Gastroesophageal sphincter (tissue), 3 donors: Measurements from ENCODE around the gene PSMB8.

Source experiments
- EP300 ChIP-seq: sonication (generic); formaldehyde crosslinking; IDR thresholded peaks from one replicate; pipeline ENCODE4 v1.6.1; 2017; ENCODE audit warnings: antibody characterized with exemption, mild to moderate bottlenecking
- POLR2AphosphoS5 ChIP-seq: sonication (generic); formaldehyde crosslinking; IDR thresholded peaks from one replicate; pipeline ENCODE4 v1.6.1; 2017; ENCODE audit warnings: antibody characterized with exemption
- TF ChIP-seq, protein P1 (sequence below), 4 experiments: fragments of 200-600 bp in 2 of 4; fragments of 450-650 bp in 2 of 4; sonication (generic) in 1 of 4; IDR thresholded peaks; one replicate each; pipeline ENCODE4 v1.5.1; 2017 to 2019; ENCODE audit warnings: antibody characterized with exemption in 4 of 4, mild to moderate bottlenecking in 2 of 4, moderate library complexity in 2 of 4

GRCh38 chr6:32836873-32837272 lies 7.0 kb downstream of the PSMB8 start:
- TF ChIP-seq, protein P1, sequence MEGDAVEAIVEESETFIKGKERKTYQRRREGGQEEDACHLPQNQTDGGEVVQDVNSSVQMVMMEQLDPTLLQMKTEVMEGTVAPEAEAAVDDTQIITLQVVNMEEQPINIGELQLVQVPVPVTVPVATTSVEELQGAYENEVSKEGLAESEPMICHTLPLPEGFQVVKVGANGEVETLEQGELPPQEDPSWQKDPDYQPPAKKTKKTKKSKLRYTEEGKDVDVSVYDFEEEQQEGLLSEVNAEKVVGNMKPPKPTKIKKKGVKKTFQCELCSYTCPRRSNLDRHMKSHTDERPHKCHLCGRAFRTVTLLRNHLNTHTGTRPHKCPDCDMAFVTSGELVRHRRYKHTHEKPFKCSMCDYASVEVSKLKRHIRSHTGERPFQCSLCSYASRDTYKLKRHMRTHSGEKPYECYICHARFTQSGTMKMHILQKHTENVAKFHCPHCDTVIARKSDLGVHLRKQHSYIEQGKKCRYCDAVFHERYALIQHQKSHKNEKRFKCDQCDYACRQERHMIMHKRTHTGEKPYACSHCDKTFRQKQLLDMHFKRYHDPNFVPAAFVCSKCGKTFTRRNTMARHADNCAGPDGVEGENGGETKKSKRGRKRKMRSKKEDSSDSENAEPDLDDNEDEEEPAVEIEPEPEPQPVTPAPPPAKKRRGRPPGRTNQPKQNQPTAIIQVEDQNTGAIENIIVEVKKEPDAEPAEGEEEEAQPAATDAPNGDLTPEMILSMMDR (IDR thresholded peaks at IDR 0.05), result no peak
- TF ChIP-seq EP300, result no peak
- TF ChIP-seq POLR2AphosphoS5, result no peak
